ENCODE data around the gene CIRBP.
"Not testable (repeated sequence)": the region's sequence is repeated elsewhere in the genome, so short reads cannot be mapped to it uniquely, and the experiment has no call there.

Gene CIRBP

GRCh38 chr19:1317274-1318003 is 48.3 kb downstream of the CIRBP start:
- peaks cover 4% of the 10 kb centered on the region; the same call in 1 of the 2 replicates for H3K4me1 ChIP-seq (ENCODE audit: control insufficient read depth, low read length)
- no peaks in the 10 kb centered on the region for H3K9me3 ChIP-seq (ENCODE audit: control insufficient read depth, insufficient read depth, low read length)
- H3K9me2 ChIP-seq (replicated peaks; ENCODE audit: control insufficient read depth, low read length), result no peaks in the 10 kb centered on the region
- no peaks in the 10 kb centered on the region for H3K79me2 ChIP-seq (ENCODE audit: control insufficient read depth, low read length)
- H3K36me3 ChIP-seq (ENCODE audit: control insufficient read depth, low read length), result no peaks in the 10 kb centered on the region
- no peak for TF ChIP-seq EZH2phosphoT487 (IDR thresholded peaks at IDR 0.05; ENCODE audit: borderline replicate concordance, low read length)
- TF ChIP-seq, protein P1, sequence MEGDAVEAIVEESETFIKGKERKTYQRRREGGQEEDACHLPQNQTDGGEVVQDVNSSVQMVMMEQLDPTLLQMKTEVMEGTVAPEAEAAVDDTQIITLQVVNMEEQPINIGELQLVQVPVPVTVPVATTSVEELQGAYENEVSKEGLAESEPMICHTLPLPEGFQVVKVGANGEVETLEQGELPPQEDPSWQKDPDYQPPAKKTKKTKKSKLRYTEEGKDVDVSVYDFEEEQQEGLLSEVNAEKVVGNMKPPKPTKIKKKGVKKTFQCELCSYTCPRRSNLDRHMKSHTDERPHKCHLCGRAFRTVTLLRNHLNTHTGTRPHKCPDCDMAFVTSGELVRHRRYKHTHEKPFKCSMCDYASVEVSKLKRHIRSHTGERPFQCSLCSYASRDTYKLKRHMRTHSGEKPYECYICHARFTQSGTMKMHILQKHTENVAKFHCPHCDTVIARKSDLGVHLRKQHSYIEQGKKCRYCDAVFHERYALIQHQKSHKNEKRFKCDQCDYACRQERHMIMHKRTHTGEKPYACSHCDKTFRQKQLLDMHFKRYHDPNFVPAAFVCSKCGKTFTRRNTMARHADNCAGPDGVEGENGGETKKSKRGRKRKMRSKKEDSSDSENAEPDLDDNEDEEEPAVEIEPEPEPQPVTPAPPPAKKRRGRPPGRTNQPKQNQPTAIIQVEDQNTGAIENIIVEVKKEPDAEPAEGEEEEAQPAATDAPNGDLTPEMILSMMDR (IDR thresholded peaks at IDR 0.05; ENCODE audit: low read depth, low read length, poor library complexity, severe bottlenecking), result no peak
- no peak overlapping the region for H3K4me3 ChIP-seq (ENCODE audit: low read length)
- no peaks in the 10 kb centered on the region for H4K20me1 ChIP-seq (ENCODE audit: control insufficient read depth, insufficient read depth, low read depth, low read length)
- H3F3A ChIP-seq (ENCODE audit: control insufficient read depth, insufficient read depth), result no peaks in the 10 kb centered on the region
- H3K27me3 ChIP-seq (ENCODE audit: control insufficient read depth, low read length), result peaks cover 48% of the 10 kb centered on the region
- H3K4me2 ChIP-seq (ENCODE audit: low read length), result no peak overlapping the region
- no peak overlapping the region for H3K27ac ChIP-seq (ENCODE audit: low read depth, low read length)

DNA sequence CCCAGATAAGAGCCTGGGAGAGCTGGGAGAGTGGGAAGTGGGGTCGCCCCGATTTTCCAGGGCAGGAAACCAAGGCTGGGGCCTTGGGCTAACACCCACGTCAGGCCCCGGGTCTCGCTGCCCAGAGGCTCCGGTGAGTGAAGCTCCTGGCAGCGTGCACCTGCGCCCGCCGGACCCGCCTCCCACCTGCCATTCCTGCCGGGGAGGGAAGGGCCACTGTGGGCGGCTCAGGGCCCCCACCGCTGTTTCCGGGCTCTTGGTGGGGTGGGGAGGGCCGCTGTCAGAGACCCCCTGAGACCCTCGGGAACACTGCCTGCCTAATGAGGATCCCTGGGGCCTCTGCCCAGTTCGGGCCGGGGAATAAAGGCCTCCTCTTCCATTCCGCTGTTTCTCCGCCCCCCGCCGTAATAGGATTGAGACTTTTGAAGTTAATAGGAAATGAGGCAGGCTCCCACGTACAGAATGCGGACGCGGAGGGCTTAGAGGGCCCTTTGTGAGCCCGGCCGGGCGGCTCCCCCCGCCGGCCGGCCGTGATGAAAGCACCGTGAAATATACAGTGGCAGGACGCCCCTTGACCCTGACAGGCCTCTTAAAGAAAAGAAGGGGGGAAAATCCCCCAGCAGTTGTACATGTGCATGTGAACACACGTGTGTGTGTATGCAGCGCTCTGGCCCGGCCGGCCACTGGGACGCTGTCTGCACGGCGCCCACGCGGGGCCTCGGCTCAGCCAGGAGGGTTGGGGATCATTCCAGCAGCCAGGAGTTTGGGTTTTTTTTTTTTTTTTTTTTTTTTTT is 49.7 kb downstream of the CIRBP start:
- H3K27me3 ChIP-seq (ENCODE audit: control insufficient read depth, low read length), result peaks cover 52% of the 10 kb centered on the region

DNA sequence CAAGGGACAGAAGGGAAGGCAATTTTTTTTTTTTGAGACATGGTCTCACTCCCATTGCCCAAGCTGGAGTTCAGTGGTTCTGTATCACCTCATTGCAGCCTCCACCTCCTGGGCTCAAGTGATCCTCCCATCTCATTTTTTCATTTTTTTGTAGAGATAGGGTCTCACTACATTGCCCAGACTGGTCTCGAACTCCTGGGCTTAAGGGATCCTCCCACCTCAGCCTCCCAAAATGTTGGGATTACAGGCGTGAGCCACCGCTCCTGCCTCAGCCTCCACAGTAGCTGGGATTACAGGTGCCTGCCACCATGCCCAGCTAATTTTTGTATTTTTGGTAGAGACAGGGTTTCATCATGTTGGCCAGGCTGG is 51.1 kb downstream of the CIRBP start:
- not testable (repeated sequence) for H4K20me1 ChIP-seq (ENCODE audit: control insufficient read depth, insufficient read depth, low read depth, low read length); H3K36me3 ChIP-seq (ENCODE audit: control insufficient read depth, low read length); H3K27ac ChIP-seq (ENCODE audit: low read depth, low read length); H3K4me2 ChIP-seq (ENCODE audit: low read length); H3F3A ChIP-seq (ENCODE audit: control insufficient read depth, insufficient read depth); H3K79me2 ChIP-seq (ENCODE audit: control insufficient read depth, low read length); H3K4me1 ChIP-seq (ENCODE audit: control insufficient read depth, low read length); H3K9me2 ChIP-seq (replicated peaks; ENCODE audit: control insufficient read depth, low read length); H3K9me3 ChIP-seq (ENCODE audit: control insufficient read depth, insufficient read depth, low read length); H3K4me3 ChIP-seq (ENCODE audit: low read length)
- peaks cover 59% of the 10 kb centered on the region for H3K27me3 ChIP-seq (ENCODE audit: control insufficient read depth, low read length)

More for the DNA sequence above, 49.7 kb downstream of the CIRBP start:
- H3K4me1 ChIP-seq (ENCODE audit: control insufficient read depth, low read length), result peaks cover 4% of the 10 kb centered on the region; the same call in 1 of the 2 replicates
- H4K20me1 ChIP-seq (ENCODE audit: control insufficient read depth, insufficient read depth, low read depth, low read length), result no peaks in the 10 kb centered on the region
- H3K36me3 ChIP-seq (ENCODE audit: control insufficient read depth, low read length), result no peaks in the 10 kb centered on the region
- no peak overlapping the region for H3K27ac ChIP-seq (ENCODE audit: low read depth, low read length)
- H3K4me2 ChIP-seq (ENCODE audit: low read length), result no peak overlapping the region
- TF ChIP-seq EZH2phosphoT487 (IDR thresholded peaks at IDR 0.05; ENCODE audit: borderline replicate concordance, low read length), result no peak
- TF ChIP-seq, protein P1 (IDR thresholded peaks at IDR 0.05; ENCODE audit: low read depth, low read length, poor library complexity, severe bottlenecking), result no peak
- H3K9me3 ChIP-seq (ENCODE audit: control insufficient read depth, insufficient read depth, low read length), result no peaks in the 10 kb centered on the region
- H3K79me2 ChIP-seq (ENCODE audit: control insufficient read depth, low read length), result no peaks in the 10 kb centered on the region
- no peak overlapping the region for H3K4me3 ChIP-seq (ENCODE audit: low read length)
- no peaks in the 10 kb centered on the region for H3F3A ChIP-seq (ENCODE audit: control insufficient read depth, insufficient read depth)
- H3K9me2 ChIP-seq (replicated peaks; ENCODE audit: control insufficient read depth, low read length), result no peaks in the 10 kb centered on the region

DNA sequence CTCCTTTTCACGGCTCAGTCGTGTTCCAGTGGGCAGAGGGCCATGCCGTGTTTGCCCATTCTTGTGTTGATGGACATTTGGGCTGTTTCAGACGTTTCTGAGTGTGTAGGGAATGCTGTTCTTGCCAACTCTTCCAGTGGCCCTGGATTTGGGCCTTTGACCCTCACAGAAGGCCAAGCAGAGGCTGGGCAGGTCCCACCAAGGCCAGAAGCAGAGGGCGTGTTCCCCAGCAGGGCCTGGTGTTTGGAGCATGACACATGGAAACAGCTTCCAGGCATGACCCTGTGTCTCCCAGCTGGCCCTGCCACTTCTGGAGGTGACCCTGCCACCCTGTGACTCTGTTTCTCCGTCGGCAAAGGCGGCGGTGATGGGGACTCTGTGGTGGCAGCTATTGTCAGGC is 52.4 kb downstream of the CIRBP start:
- peaks cover 46% of the 10 kb centered on the region for H3K27me3 ChIP-seq (ENCODE audit: control insufficient read depth, low read length)
- no peaks in the 10 kb centered on the region for H3K4me1 ChIP-seq (ENCODE audit: control insufficient read depth, low read length)
- H4K20me1 ChIP-seq (ENCODE audit: control insufficient read depth, insufficient read depth, low read depth, low read length), result no peaks in the 10 kb centered on the region
- H3K79me2 ChIP-seq (ENCODE audit: control insufficient read depth, low read length), result no peaks in the 10 kb centered on the region
- TF ChIP-seq EZH2phosphoT487 (IDR thresholded peaks at IDR 0.05; ENCODE audit: borderline replicate concordance, low read length), result no peak
- TF ChIP-seq, protein P1 (IDR thresholded peaks at IDR 0.05; ENCODE audit: low read depth, low read length, poor library complexity, severe bottlenecking), result no peak
- H3K4me2 ChIP-seq (ENCODE audit: low read length), result no peak overlapping the region
- no peaks in the 10 kb centered on the region for H3F3A ChIP-seq (ENCODE audit: control insufficient read depth, insufficient read depth)
- no peaks in the 10 kb centered on the region for H3K9me3 ChIP-seq (ENCODE audit: control insufficient read depth, insufficient read depth, low read length)
- H3K9me2 ChIP-seq (replicated peaks; ENCODE audit: control insufficient read depth, low read length), result no peaks in the 10 kb centered on the region
- no peaks in the 10 kb centered on the region for H3K36me3 ChIP-seq (ENCODE audit: control insufficient read depth, low read length)
- H3K4me3 ChIP-seq (ENCODE audit: low read length), result no peak overlapping the region
- H3K27ac ChIP-seq (ENCODE audit: low read depth, low read length), result no peak overlapping the region

Measured in DOHH2 (cell line).